ENCODE results near the gene MYO7A.

- no peak for TF ChIP-seq BHLHE40 (IDR thresholded peaks at IDR 0.05; ENCODE audit: low read depth, low read length)
- TF ChIP-seq CTCF (conservative IDR thresholded peaks at IDR 0.05; ENCODE audit: low read depth, low read length), result no peak
- no peak for TF ChIP-seq POLR2A (IDR thresholded peaks at IDR 0.05; ENCODE audit: low read depth, low read length)
Measured at GRCh38 chr11:77159219-77159936, 31.3 kb downstream of the MYO7A start.
